Stimulated activated CD8-positive, alpha-beta memory T cell treated with anti-CD3 and anti-CD28 coated beads, Interleukin-7, amount 100 ng/mL, for 1 hour (primary cell): ENCODE results near the gene SUDS3.

Experiments
- DNase-seq, 2 donors: peaks; one replicate each; pipeline ENCODE4 v3.0.0-alpha.2; 2020; ENCODE audit warnings: low read depth in 2 of 2

The SUDS3 gene

DNA sequence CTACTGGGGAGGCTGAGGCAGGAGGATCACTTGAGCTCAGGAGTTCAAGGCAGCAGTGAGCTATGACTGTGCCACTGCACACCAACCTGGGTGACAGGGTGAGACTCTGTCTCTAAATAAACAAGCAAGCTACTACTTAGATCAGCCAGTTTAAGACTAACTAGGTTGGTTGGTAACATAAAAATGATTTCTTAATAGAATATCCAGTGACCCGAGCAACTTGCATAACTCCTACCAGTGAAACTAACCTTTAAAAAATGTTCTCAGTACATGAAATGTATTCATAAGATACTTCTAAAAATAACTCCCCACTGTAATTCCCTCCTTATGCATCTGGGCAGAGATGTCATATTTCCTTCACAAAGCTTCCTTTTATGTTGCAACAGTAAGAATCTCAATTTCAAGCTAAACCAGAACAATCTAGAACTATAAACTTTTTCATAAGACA, 19.5 kb upstream of the SUDS3 start:
- no peak for DNase-seq

- DNase-seq: no peak
Measured at GRCh38 chr12:118357257-118358007, 18.9 kb upstream of the SUDS3 start.

GRCh38 chr12:118358008-118358359, 18.4 kb upstream of the SUDS3 start:
- no peak for DNase-seq

GRCh38 chr12:118358612-118359540, 17.5 kb upstream of the SUDS3 start:
- DNase-seq: no peak

DNA sequence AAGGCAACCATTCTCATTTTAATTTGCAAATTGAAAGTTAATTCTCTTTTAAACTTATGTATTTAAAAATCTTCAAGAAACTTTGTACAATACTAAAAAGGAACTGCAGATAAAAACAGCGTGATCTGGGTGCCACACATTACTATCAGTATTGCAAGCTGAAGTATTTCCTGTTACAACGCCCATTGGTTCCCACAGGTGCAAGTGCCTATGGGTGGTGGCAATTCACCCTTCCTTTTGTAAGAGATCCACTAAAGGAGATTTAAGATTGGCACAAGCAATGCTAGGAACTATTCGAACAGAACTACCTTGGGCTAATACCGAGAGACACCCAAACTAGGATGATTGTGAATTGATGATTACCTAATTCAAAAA, 16.8 kb upstream of the SUDS3 start:
- DNase-seq: no peak

DNA sequence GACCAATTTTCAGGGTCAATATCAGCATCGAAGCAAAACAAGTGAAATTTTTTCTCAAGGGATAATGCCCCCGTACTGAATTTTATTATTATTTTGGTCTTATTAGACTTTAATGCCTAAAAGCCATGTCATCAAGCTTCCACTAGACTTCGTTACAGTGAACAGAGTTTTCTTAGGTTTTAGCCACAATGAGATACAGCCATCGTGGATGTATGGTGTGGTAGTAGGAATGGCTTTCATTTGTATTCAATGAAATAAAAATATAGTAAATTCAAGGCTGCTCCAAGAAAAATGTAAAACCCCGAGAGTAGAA, 15.3 kb upstream of the SUDS3 start:
- DNase-seq: no peak

- DNase-seq: no peak
Measured at GRCh38 chr12:118361889-118362288, 14.5 kb upstream of the SUDS3 start.

DNA sequence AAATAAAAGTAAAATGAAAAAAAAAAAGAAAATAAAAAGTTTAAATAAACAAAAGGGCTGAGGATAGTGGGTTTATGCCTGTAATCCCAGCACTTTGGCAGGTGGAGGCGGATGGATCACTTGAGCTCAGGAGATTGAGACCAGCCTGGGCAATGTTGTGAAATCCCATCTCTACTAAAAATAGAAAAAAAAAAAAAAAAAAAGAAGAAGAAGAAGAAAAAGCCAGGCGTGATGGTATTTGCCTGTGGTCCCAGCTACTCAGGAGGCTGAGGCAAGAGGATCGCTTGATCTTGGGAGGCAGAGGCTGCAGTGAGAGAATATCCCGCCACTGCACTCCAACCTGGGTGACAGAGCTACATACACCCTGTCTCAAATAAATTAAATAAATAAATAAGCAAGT, 7.5 kb upstream of the SUDS3 start:
- no peak for DNase-seq

- no peak for DNase-seq
Measured at GRCh38 chr12:118370601-118371000, 5.8 kb upstream of the SUDS3 start.

DNA sequence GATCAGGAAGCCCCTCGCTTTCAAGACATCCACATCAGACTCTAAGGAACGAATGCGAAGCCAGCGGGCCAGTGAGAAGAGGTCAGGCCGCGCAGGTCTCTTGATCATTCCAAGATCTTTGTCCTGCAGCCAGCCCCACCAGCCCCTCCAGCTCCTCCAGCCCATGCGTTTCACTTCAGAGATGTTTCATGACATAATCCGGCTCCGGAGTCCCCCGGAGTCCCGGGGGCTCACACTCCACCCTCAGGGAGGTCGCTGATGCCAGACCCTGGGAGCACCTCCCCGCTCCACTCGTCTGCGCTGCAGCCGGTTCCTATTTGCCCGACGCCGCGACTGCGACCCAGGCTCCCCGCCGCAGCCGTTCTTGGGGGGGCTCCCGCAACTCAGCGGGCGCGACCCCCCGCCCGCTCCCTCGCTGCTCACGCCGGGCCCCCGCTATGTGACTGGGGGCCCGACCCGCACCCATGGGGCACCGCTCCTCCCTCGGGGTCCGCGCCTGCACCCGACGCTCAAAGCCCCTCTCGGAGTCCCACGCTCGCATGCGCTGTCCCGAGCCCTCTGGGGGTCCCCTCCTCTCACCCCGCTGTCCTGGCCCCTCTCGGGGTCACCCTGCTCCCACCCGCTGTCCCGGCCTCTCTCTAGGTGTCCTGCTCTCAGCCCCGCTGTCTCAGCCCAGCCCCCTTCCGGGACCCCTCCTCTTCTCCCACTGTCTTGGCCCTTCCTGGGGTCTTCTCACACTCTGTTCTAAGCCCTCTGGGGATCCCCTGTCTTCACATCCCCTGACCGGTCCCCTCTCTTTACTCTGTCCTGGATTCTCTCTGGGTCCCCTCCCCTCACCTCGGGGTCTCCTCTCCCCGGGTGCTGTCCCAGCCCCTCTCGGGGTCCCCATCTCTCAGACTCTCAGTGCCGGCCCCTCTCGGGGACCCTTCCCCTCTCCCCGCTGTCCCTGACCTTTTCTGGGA, 4.8 kb upstream of the SUDS3 start:
- DNase-seq: no peak

GRCh38 chr12:118372541-118373495, 3.5 kb upstream of the SUDS3 start, which contains the start of gene TAOK3:
TSS of gene TAOK3 (minus strand) at chr12:118372907. CDS start at chr12:118255567, 117,340 bp downstream.
- DNase-seq: peak; percentile 92

DNA sequence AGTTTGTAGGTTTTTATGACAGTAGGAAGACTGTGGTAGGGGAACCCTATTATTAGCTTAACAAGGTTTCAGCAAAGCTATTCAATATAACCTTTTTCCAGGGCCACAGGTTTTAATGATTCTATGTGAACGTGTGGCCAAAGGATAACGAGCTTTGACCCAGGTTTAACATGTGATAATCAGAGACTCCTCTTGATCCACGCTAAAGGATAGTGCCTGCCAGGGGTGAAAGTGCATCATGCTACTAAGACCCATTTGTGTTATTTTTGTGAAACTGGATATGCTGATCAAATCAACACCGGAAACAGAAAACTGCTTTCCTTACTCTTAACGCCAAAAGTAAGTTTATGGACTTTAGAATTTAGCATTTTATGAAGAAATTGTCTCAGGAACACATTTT, 2.7 kb upstream of the SUDS3 start:
- no peak for DNase-seq

DNA sequence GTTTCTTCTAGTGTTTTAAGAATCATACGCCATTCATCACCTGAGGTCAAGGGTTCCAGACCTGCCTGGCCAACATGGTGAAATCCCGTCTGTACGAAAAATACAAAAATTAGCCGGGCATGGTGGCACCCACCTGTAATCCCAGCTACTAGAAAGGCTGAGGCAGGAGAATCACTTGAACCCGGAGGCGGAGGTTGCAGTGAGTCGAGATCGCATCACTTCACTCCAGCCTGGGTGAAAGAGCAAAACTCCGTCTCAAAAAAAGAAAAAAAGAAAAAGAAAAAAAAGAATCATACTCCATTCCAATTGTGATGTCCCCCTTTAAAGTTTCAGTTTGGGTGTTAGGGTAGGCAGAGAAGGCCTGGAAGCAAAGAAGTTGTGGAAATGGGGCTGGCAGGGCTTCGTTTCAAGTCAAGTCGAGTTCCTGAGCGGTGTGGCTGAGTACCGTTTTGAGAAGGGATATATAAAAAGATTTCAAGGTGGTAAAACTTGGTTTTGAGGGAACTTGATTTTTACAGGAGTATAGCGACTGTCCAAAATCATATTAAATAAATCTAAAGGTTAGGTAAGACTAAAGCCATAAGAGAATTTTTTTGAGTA, 2.1 kb upstream of the SUDS3 start:
- no peak for DNase-seq

- no peak for DNase-seq
Measured at GRCh38 chr12:118374909-118375308, 1.4 kb upstream of the SUDS3 start.

- DNase-seq: no peak
Measured at GRCh38 chr12:118375348-118375747, 1.0 kb upstream of the SUDS3 start.

DNA sequence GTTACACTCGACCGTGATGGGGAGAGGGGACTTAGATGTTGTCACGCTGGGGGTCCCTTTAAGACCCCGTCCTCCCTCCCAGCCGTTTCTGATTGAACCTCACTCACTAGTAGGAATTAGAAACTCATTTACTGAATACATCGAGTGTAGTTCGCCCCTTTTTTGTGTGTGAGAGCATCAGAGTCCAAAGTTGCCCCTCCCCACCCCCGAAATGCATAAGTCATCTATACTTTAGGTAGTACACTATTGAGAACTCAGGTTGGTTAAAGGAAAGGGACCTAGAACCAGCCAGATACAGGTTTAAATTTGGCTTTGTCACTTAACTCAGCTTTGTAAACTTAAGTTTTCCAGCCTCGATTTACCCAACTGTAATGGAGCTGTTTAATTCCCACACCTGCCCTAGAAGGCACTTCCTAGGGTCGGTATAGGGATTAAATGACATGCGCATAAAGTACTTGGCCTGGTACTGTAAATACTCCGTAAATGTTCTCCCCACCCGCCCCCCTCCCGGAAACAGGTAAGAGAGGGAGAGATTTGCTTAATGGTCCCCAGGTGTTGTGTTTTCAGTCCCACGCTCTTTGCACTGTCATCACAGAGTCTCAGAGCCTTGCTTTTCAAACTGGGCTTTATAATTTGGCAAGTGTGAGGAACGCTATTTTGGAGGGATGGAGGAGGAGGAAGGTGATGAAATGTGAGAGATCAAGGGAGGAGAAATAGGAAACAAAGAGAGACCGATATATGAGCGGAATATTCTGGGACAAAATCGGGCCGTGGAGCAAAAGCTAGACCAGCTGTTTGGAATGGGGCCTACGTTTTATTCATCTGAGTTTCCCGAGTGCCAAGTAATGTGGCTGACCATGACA, 897 bp downstream of the SUDS3 start:
- no peak for DNase-seq

DNA sequence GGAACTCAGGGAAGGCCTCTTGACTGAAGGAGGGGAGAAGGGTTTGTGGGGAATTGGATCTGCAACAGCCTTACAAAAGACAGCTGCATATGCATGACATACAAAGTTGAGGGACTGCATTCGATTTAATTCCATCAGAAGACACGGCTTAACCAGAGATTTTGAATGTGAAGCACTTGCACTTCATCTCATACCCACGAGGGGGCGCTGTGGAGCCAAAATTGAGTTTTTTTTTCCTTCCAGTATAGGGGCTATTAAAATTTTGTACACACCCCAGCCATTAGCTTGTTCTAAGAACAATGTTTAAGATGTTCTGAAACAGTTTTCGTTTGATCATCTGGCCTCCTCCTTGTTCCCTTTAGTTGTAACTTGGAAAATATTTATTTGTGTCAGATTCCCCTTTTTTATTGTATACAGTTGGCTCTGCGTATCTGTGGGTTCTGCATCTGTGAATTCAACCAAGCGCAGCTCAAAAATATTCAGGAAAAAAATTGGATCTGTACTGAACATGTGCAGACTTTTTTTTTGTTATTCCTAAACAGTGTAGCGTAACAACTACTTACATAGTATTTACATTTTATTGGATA, 1.6 kb downstream of the SUDS3 start:
- peak; percentile 57 to 71 for DNase-seq

DNA sequence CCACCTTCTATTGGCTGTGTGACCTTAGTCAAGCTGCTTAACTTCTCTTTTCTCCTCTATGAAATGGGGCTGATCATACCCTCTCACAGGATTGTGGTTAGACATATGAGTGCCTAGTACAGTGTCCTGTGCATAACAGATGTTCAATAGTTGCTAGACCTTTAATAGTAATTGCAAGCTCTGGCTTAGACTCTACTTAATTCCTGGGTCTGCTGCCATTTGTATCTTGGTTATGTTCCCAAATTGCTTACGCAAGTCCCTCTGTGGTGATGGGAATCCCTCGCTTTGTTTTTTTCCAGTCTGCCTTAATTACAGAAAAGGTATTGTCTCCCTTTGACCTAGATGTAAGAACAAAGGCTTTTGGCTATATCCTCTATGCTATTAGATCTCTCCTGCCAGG, 15.1 kb downstream of the SUDS3 start:
- no peak for DNase-seq

- DNase-seq: no peak
Measured at GRCh38 chr12:118391836-118392235, 15.5 kb downstream of the SUDS3 start.
